ENCODE data around the gene TSPAN10.

The TSPAN10 gene

GRCh38 chr17:81656835-81657234 lies 19.8 kb downstream of the TSPAN10 start:
- H3K4me3 ChIP-seq = no peak overlapping the region
- peaks cover 67% of the 10 kb centered on the region for H3K4me1 ChIP-seq
- H3K4me2 ChIP-seq = peak overlapping the region; percentile 74
- no peaks in the 10 kb centered on the region for H3K36me3 ChIP-seq
- TF ChIP-seq Cebpa-rat (IDR thresholded peaks at IDR 0.05) = no peak
- H4K20me1 ChIP-seq = no peaks in the 10 kb centered on the region
- H3K27me3 ChIP-seq = no peaks in the 10 kb centered on the region
- no peaks in the 10 kb centered on the region for H3K9me3 ChIP-seq
- peak overlapping the region; percentile 29; the same call in 1 of the 2 replicates for H3K9ac ChIP-seq
- peak overlapping the region; percentile 66 for H3K27ac ChIP-seq

- no peaks in the 10 kb centered on the region for H3K27me3 ChIP-seq
- no peak overlapping the region for H3K4me3 ChIP-seq
- H3K27ac ChIP-seq = no peak overlapping the region
- H3K4me1 ChIP-seq = peaks cover 47% of the 10 kb centered on the region
- no peak overlapping the region for H3K9ac ChIP-seq
- H3K4me2 ChIP-seq = peak overlapping the region; percentile 22; the same call in 1 of the 2 replicates
- no peak for TF ChIP-seq Cebpa-rat (IDR thresholded peaks at IDR 0.05)
- H3K36me3 ChIP-seq = peaks cover 3% of the 10 kb centered on the region
- no peaks in the 10 kb centered on the region for H4K20me1 ChIP-seq
- H3K9me3 ChIP-seq = no peaks in the 10 kb centered on the region
Measured at GRCh38 chr17:81659038-81659437, 22.0 kb downstream of the TSPAN10 start.

- TF ChIP-seq Cebpa-rat (IDR thresholded peaks at IDR 0.05) = no peak
Measured at GRCh38 chr17:81660441-81660840, 23.4 kb downstream of the TSPAN10 start.

GRCh38 chr17:81662002-81662401 lies 25.0 kb downstream of the TSPAN10 start:
- TF ChIP-seq Cebpa-rat (IDR thresholded peaks at IDR 0.05) = no peak
- H3K9ac ChIP-seq = no peak overlapping the region
- no peak overlapping the region for H3K4me3 ChIP-seq
- peaks cover 37% of the 10 kb centered on the region for H3K4me1 ChIP-seq
- H3K4me2 ChIP-seq = no peak overlapping the region
- no peak overlapping the region for H3K27ac ChIP-seq
- peaks cover 16% of the 10 kb centered on the region for H3K36me3 ChIP-seq
- no peaks in the 10 kb centered on the region for H3K9me3 ChIP-seq
- no peaks in the 10 kb centered on the region for H3K27me3 ChIP-seq
- H4K20me1 ChIP-seq = no peaks in the 10 kb centered on the region

More at GRCh38 chr17:81660441-81660840, 23.4 kb downstream of the TSPAN10 start:
- peaks cover 48% of the 10 kb centered on the region for H3K4me1 ChIP-seq
- H4K20me1 ChIP-seq = no peaks in the 10 kb centered on the region
- no peaks in the 10 kb centered on the region for H3K27me3 ChIP-seq
- H3K27ac ChIP-seq = no peak overlapping the region
- no peak overlapping the region for H3K4me3 ChIP-seq
- no peaks in the 10 kb centered on the region for H3K9me3 ChIP-seq
- H3K36me3 ChIP-seq = peaks cover 16% of the 10 kb centered on the region
- H3K4me2 ChIP-seq = no peak overlapping the region
- H3K9ac ChIP-seq = no peak overlapping the region

- TF ChIP-seq Cebpa-rat (IDR thresholded peaks at IDR 0.05) = no peak
- Histone ChIP-seq H3K36me3 (peaks cover 31% of the 10 kb centered on the region), H3K27ac (no peak overlapping the region), H3K27me3 (no peaks in the 10 kb centered on the region), H3K9ac (no peak overlapping the region), H3K4me3 (no peak overlapping the region), H3K4me1 (peaks cover 45% of the 10 kb centered on the region), H3K9me3 (no peaks in the 10 kb centered on the region), H4K20me1 (no peaks in the 10 kb centered on the region), H3K4me2 (peak overlapping the region; percentile 5)
Measured at GRCh38 chr17:81664051-81664470, 27.1 kb downstream of the TSPAN10 start.

- peaks cover 53% of the 10 kb centered on the region for H3K4me1 ChIP-seq
- H3K27me3 ChIP-seq = no peaks in the 10 kb centered on the region
- peak overlapping the region; percentile 99 for H3K27ac ChIP-seq
- H4K20me1 ChIP-seq = peaks cover 7% of the 10 kb centered on the region; the same call in 1 of the 2 replicates
- TF ChIP-seq Cebpa-rat (IDR thresholded peaks at IDR 0.05) = no peak
- H3K4me2 ChIP-seq = peak overlapping the region; percentile 99
- H3K36me3 ChIP-seq = peaks cover 45% of the 10 kb centered on the region
- no peaks in the 10 kb centered on the region for H3K9me3 ChIP-seq
- peak overlapping the region; percentile 100 for H3K4me3 ChIP-seq
- H3K9ac ChIP-seq = peak overlapping the region; percentile 99
Measured at GRCh38 chr17:81665205-81666091, 28.5 kb downstream of the TSPAN10 start.

GRCh38 chr17:81666092-81666341 lies 29.0 kb downstream of the TSPAN10 start:
- H3K4me1 ChIP-seq = peaks cover 53% of the 10 kb centered on the region
- peak overlapping the region; percentile 99 for H3K4me2 ChIP-seq
- no peaks in the 10 kb centered on the region for H3K9me3 ChIP-seq
- TF ChIP-seq Cebpa-rat (IDR thresholded peaks at IDR 0.05) = no peak
- H3K36me3 ChIP-seq = peaks cover 51% of the 10 kb centered on the region
- H3K9ac ChIP-seq = peak overlapping the region; percentile 99
- H3K4me3 ChIP-seq = peak overlapping the region; percentile 100
- H3K27ac ChIP-seq = peak overlapping the region; percentile 99
- no peaks in the 10 kb centered on the region for H3K27me3 ChIP-seq
- peaks cover 9% of the 10 kb centered on the region; the same call in 1 of the 2 replicates for H4K20me1 ChIP-seq

- Histone ChIP-seq H3K9me3 (no peaks in the 10 kb centered on the region), H3K4me3 (peak within 1 kb of the TSS; percentile 100), H4K20me1 (peaks cover 12% of the 10 kb centered on the region; the same call in 1 of the 2 replicates), H3K4me1 (peaks cover 53% of the 10 kb centered on the region), H3K27me3 (no peaks in the 10 kb centered on the region), H3K27ac (peak within 1 kb of the TSS; percentile 99), H3K4me2 (peak within 1 kb of the TSS; percentile 99), H3K36me3 (peaks cover 56% of the 10 kb centered on the region), H3K9ac (peak within 1 kb of the TSS; percentile 99)
- TF ChIP-seq Cebpa-rat (IDR thresholded peaks at IDR 0.05) = no peak
Measured at GRCh38 chr17:81666342-81667191, 29.6 kb downstream of the TSPAN10 start, which contains the start of the genes CCDC137 and OXLD1. CCDC137 (plus strand) TSS chr17:81666737; CDS start chr17:81666767, 30 bp downstream. OXLD1 (minus strand) TSS chr17:81666605; CDS start chr17:81666577, 28 bp downstream.

GRCh38 chr17:81667754-81668153 lies 30.8 kb downstream of the TSPAN10 start:
- peaks cover 68% of the 10 kb centered on the region for H3K36me3 ChIP-seq
- peak overlapping the region; percentile 100 for H3K4me3 ChIP-seq

More at GRCh38 chr17:81667754-81668153, 30.8 kb downstream of the TSPAN10 start:
- H3K27me3 ChIP-seq = no peaks in the 10 kb centered on the region
- peaks cover 24% of the 10 kb centered on the region for H4K20me1 ChIP-seq
- peak overlapping the region; percentile 99 for H3K9ac ChIP-seq
- no peak for TF ChIP-seq Cebpa-rat (IDR thresholded peaks at IDR 0.05)
- peak overlapping the region; percentile 99 for H3K4me2 ChIP-seq
- H3K27ac ChIP-seq = peak overlapping the region; percentile 99; the same call in 1 of the 2 replicates
- H3K4me1 ChIP-seq = peaks cover 65% of the 10 kb centered on the region
- no peaks in the 10 kb centered on the region for H3K9me3 ChIP-seq
